Renal pelvis (tissue), 12 donors: ENCODE data around the gene SUPT4H1. TPM values are rescaled to one million over a fixed set of nuclear protein-coding genes. Genes with fewer than 3 reads are reported as not detected.
"Not testable (repeated sequence)": the region's sequence is repeated elsewhere in the genome, so short reads cannot be mapped to it uniquely, and the experiment has no call there.

Experiments used
- DNase-seq: peaks from one replicate; pipeline ENCODE4 v3.0.0-alpha.2; 2013
- long read RNA-seq, 16 experiments: transcript quantifications; one replicate each; lab custom pipeline, GENCODE V29; 2026
- polyA plus RNA-seq, 3 donors: library from polyadenylated mRNA; unstranded; fragments of 120-200 nt; gene quantifications; one replicate each; pipeline ENCODE4 v1.2.1, GENCODE V29; 2013; ENCODE audit not compliant: insufficient read length in 3 of 3

Gene SUPT4H1
- polyA plus RNA-seq = 100 to 1,000 TPM; 120 to 137 (median 126) TPM
- long read RNA-seq, donor 1, transcript SUPT4H1-202 (5 exons, 1,643 nt) = minor isoform, 15 of 88 reads
- long read RNA-seq, donor 1, transcript SUPT4H1-201 (5 exons, 1,489 nt) = major isoform, 67 of 88 reads
- long read RNA-seq, donor 1, partial matches to known transcripts = 0 of 88 reads
- long read RNA-seq, donor 1, other reads (novel, unspliced or antisense) = 0 of 88 reads
- long read RNA-seq, donor 2, transcript SUPT4H1-202 (5 exons, 1,643 nt) = minor isoform, 13 of 91 reads
- long read RNA-seq, donor 2, transcript SUPT4H1-201 (5 exons, 1,489 nt) = major isoform, 72 of 91 reads
- long read RNA-seq, donor 2, partial matches to known transcripts = 0 of 91 reads
- long read RNA-seq, donor 2, other reads (novel, unspliced or antisense) = 0 of 91 reads
- long read RNA-seq, donor 3, transcript SUPT4H1-201 (5 exons, 1,489 nt) = major isoform, 64 of 77 reads
- long read RNA-seq, donor 3, transcript SUPT4H1-202 (5 exons, 1,643 nt) = minor isoform, 9 of 77 reads
- long read RNA-seq, donor 3, partial matches to known transcripts = 0 of 77 reads
- long read RNA-seq, donor 3, other reads (novel, unspliced or antisense) = 0 of 77 reads
- long read RNA-seq, donor 4, transcript SUPT4H1-202 (5 exons, 1,643 nt) = minor isoform, 12 of 105 reads
- long read RNA-seq, donor 4, transcript SUPT4H1-201 (5 exons, 1,489 nt) = major isoform, 85 of 105 reads
- long read RNA-seq, donor 4, partial matches to known transcripts = 0 of 105 reads
- long read RNA-seq, donor 4, other reads (novel, unspliced or antisense) = 0 of 105 reads
- long read RNA-seq, donor 5, transcript SUPT4H1-201 (5 exons, 1,489 nt) = major isoform, 47 of 61 reads
- long read RNA-seq, donor 5, transcript SUPT4H1-202 (5 exons, 1,643 nt) = minor isoform, 8 of 61 reads
- long read RNA-seq, donor 5, partial matches to known transcripts = 0 of 61 reads
- long read RNA-seq, donor 5, other reads (novel, unspliced or antisense) = 0 of 61 reads
- long read RNA-seq, donor 6, transcript SUPT4H1-201 (5 exons, 1,489 nt) = major isoform, 57 of 68 reads
- long read RNA-seq, donor 6, transcript SUPT4H1-202 (5 exons, 1,643 nt) = minor isoform, 9 of 68 reads
- long read RNA-seq, donor 6, partial matches to known transcripts = 0 of 68 reads
- long read RNA-seq, donor 6, other reads (novel, unspliced or antisense) = 0 of 68 reads
- long read RNA-seq, donor 7, transcript SUPT4H1-202 (5 exons, 1,643 nt) = minor isoform, 11 of 82 reads
- long read RNA-seq, donor 7, transcript SUPT4H1-201 (5 exons, 1,489 nt) = major isoform, 64 of 82 reads
- long read RNA-seq, donor 7, partial matches to known transcripts = 0 of 82 reads
- long read RNA-seq, donor 7, other reads (novel, unspliced or antisense) = 0 of 82 reads
- long read RNA-seq, donor 8, transcript SUPT4H1-201 (5 exons, 1,489 nt) = major isoform, 31 of 42 reads
- long read RNA-seq, donor 8, partial matches to known transcripts = 7 of 42 reads
- long read RNA-seq, donor 8, other reads (novel, unspliced or antisense) = 0 of 42 reads
- long read RNA-seq, donor 9, transcript SUPT4H1-202 (5 exons, 1,643 nt) = minor isoform, 15 of 138 reads
- long read RNA-seq, donor 9, transcript SUPT4H1-201 (5 exons, 1,489 nt) = major isoform, 112 of 138 reads
- long read RNA-seq, donor 9, transcript SUPT4H1-207 (4 exons, 668 nt) = minor isoform, 5 of 138 reads
- long read RNA-seq, donor 9, partial matches to known transcripts = 0 of 138 reads
- long read RNA-seq, donor 9, other reads (novel, unspliced or antisense) = 0 of 138 reads
- long read RNA-seq, donor 10, transcript SUPT4H1-201 (5 exons, 1,489 nt) = major isoform, 53 of 71 reads
- long read RNA-seq, donor 10, transcript SUPT4H1-202 (5 exons, 1,643 nt) = minor isoform, 13 of 71 reads
- long read RNA-seq, donor 10, partial matches to known transcripts = 0 of 71 reads
- long read RNA-seq, donor 10, other reads (novel, unspliced or antisense) = 0 of 71 reads
- long read RNA-seq, donor 11, transcript SUPT4H1-201 (5 exons, 1,489 nt) = major isoform, 46 of 55 reads
- long read RNA-seq, donor 11, transcript SUPT4H1-202 (5 exons, 1,643 nt) = minor isoform, 8 of 55 reads
- long read RNA-seq, donor 11, partial matches to known transcripts = 0 of 55 reads
- long read RNA-seq, donor 11, other reads (novel, unspliced or antisense) = 0 of 55 reads
- long read RNA-seq, donor 12, transcript SUPT4H1-202 (5 exons, 1,643 nt) = minor isoform, 16 of 124 reads
- long read RNA-seq, donor 12, transcript SUPT4H1-201 (5 exons, 1,489 nt) = major isoform, 102 of 124 reads
- long read RNA-seq, donor 12, partial matches to known transcripts = 0 of 124 reads
- long read RNA-seq, donor 12, other reads (novel, unspliced or antisense) = 0 of 124 reads
- long read RNA-seq, donor 13, transcript SUPT4H1-202 (5 exons, 1,643 nt) = minor isoform, 8 of 48 reads
- long read RNA-seq, donor 13, transcript SUPT4H1-201 (5 exons, 1,489 nt) = major isoform, 37 of 48 reads
- long read RNA-seq, donor 13, partial matches to known transcripts = 0 of 48 reads
- long read RNA-seq, donor 13, other reads (novel, unspliced or antisense) = 0 of 48 reads
- long read RNA-seq, donor 14 = 0 reads
- long read RNA-seq, donor 15 = 0 reads
- long read RNA-seq, donor 16, transcript SUPT4H1-206 (3 exons, 539 nt) = minor isoform, 5 of 98 reads
- long read RNA-seq, donor 16, transcript SUPT4H1-201 (5 exons, 1,489 nt) = major isoform, 73 of 98 reads
- long read RNA-seq, donor 16, transcript SUPT4H1-202 (5 exons, 1,643 nt) = minor isoform, 15 of 98 reads
- long read RNA-seq, donor 16, partial matches to known transcripts = 0 of 98 reads
- long read RNA-seq, donor 16, other reads (novel, unspliced or antisense) = 0 of 98 reads

DNA sequence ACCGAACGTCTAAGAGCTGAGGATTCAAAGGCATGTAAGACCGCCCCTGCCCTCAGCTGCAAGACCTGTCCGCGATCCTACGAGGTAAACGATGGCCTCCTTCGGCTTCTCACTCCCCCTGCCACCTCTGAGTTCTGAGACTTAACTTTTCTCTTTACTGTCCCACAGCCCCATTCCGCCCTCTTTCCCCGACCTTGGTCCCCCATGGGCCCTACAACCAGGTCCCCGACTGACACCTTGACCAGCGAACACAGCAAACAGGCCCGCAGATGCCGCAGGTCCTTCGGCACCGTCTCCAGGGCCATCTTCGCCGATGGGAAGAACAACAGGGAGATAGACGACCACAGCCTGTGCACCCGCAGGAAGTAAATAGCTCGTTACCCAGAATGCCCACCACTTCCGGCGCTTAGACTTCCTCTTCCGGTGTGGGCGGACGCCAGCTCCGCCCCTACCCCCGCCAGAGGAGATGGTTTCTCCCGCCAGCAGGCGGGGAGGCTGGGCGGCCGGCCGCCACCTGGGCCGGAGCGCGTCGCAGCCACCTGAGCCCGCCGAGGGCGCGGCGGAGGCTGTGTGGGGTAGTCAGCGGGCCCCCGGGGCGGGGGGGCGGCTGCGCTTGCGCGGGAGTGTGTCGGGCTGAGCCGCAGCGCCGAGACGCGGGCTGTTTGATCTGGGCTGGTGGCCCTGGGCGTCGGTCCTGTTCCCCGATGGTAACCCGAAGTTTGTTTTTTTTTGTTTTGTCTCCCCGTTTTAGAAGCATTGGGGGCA is at the start of gene SUPT4H1:
SUPT4H1 (minus strand) TSS at position 371 of the 765 bp plus-strand sequence; CDS start at position 305, 66 bp downstream.
- DNase-seq = peak; percentile 95

DNA sequence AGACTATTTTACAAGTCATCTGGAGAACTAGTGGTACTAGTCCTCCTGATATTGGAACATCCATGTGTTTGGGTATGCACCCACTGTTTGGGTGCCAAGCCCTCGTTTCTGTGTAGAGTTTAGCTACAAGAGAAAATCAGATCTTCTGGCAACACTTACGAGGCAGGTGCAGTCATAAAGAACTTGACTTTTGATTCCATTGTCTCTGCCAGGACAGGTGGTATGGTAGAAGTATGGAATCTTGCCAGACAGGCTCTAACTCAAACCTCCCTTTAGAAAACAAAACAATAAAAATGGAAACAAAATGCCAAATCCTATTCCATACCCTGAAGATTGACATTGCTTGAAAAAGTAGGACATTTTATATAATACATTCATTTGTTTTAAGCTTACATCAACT is 49.3 kb upstream of the SUPT4H1 start:
- no peak for DNase-seq

DNA sequence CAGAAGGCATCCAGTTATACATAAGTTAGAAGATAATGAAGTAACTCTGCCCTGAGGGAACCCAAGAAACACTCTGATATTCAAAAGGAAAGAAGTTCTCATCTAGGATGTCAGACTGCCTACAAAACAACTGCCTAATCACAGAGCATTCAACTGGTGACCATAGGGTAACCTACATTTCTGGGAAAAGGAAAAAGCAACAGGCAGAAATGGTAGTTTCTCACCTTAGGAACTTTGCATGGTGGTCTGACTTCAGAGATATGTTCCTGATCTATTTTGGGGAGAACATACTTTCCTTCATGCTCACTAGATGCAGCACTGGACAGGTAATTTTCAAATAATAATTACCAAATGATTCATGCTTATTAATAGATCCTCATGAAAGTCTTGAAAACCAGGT is 48.8 kb upstream of the SUPT4H1 start:
- DNase-seq = no peak

DNA sequence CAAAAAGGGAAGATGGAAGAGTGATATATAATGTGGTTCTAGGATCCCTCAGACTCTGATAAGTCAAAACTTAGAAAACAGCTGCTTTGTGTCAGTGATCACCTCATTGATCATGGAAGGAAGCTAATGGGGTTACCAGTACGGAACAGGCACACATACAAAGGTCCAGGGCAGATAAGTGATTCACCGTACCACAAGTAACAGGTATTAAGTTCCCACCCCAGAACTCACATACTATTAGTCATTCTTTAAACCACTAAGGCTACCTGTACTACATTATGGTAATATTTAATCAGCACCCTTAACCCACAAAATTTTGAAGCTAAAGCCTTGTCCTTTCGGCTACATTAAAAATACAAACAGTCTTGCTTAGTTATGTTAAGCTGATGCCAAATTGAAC is 48.0 kb upstream of the SUPT4H1 start:
- no peak for DNase-seq

DNA sequence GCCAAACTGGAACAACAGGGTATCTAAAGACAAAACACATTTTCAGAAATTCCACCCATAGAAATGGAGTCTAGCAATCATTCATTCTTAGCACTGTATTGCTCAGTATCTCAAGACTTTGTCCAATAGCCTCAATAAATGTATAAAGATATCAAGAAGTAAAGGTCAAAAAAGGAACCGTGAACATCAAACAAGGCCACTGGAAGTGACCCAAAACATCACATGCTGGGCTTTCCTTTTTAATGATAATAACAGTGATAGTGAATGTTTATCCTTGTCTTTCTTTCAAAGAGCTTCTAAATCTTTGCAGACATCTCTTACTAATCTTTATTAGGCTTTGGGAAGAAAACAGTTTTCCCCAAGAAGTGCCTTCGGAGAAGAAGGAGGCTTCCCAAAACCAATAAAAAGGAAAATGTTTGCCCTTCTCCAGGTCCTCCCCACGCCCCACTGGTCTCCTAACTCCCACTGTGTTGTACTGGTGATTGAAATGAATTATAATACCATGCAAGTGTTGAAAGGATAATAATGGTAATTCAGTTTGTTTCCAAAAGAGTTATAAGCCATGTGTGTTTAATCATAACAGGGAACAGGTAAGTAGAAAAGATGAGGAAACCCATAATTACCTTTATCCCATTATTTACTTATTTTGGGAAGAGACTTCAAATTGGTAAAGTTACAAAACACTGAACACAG is 46.7 kb upstream of the SUPT4H1 start:
- DNase-seq = no peak

DNA sequence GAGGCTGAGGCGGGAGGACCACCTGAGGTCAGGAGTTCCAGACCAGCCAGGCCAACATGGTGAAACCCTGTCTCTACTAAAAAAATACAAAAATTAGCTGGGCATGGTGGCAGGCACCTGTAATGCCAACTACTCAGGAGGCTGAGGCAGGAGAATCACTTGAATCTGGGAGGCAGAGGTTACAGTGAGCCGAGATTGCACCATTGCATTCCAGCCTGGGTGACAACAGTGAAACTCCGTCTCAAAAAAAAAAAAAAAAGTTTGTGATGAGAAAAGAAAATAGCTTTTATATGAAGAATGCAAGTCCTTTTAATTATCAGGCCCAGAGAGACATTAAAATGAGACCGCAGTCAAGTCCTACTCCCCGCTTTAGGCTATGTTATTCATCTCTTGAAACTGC is 45.4 kb upstream of the SUPT4H1 start:
- not testable (repeated sequence) for DNase-seq

DNA sequence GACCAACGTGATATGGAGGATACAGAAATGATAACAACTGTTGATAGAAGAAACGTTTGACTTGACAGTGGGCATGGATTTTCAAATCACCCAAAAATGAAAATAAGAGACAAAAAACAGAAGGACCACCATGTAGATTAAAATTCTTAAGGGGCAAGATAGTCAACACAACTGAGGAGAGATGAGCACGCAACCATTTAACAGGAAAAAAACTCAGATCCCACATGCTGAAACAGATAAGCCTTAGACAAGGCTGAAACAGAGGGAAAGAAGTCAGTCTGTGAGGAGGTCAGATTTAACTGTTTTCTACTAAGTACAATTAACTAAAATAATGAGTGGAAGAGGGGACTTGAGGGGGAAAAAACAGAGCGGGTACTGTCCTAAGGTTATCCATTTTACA is 44.2 kb upstream of the SUPT4H1 start:
- no peak for DNase-seq

DNA sequence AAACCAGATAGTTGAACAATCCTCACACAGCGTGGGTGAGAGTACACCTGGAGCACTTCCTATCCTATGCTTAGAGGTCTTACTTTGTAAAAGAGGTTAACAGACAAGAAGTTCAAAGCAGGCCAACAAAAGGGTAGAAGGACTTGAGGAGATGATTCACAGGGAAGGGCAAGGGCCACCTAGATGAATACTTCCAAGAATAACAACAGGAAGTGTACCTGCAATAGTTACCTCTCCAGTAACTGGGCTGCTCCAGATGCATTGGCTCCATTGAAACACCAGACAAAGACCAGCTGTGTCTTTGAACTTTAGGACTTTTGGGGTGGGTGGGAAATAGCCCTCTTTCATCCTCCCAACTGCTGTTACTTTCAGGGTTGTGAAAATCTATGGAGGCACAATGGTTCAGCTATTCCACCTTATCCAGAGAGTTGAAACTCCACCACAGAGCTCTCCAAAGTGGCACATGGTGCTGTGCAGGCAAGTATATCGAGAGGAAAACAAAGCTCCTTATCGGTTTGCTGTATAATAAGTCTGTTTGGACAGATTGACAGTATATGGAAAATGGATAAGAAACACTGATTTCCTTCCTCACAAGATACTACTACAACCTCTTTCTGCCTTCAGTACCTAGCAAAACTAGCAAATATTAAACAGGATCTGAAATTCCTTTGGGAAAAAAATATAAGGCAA is 42.7 kb upstream of the SUPT4H1 start:
- DNase-seq = no peak

DNA sequence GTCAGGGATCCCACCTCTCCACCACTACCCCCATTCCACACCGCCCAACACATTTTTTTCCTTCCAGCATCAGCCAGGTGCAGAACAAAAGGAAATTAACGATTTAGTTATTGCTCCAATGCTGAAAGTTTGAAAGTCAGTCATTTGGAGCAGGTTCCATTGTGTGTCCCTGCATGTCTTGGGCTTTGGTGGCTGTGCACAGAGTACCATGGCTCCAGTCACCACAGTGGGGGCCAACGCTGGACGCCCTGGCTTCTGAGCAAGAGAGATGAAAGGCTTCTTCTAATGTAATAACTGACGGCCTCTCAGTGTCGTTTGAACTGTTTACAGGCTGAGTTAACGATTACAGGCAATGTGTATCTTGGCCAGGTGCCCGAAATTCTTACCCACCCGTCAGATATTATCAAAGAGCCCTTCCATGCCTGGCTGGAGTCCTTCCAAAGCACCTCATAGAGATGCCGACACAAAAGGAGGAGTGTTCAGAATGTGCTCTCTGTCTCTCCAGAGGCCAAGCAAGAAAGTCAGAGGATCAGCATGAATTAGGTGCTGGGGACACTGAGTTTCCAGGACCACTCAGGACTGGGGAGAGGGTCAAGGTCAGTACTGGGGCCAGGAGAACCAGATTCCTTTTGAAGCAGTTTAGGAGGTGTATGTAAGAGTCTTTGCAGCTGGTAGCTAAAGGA is 39.4 kb upstream of the SUPT4H1 start:
- DNase-seq = peak; percentile 91

DNA sequence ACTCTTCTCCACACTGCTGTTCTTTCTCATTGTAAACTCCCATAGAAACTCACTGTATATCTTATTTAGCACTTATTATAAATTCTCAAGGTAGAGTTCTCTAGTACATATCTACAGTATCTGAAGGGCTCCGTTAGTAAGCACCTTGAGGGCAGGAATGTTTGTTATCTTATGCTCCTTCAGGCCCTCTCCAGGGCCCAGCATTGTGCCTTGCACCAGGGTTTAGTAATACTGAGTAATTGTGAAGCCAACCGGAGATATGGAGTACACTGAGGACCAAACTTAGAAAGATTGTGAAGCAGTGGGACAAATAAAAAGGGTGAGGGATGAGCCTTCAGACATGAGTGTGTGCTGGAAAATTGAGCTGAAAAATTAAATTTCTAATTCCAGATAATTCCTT is 38.9 kb upstream of the SUPT4H1 start:
- no peak for DNase-seq

DNA sequence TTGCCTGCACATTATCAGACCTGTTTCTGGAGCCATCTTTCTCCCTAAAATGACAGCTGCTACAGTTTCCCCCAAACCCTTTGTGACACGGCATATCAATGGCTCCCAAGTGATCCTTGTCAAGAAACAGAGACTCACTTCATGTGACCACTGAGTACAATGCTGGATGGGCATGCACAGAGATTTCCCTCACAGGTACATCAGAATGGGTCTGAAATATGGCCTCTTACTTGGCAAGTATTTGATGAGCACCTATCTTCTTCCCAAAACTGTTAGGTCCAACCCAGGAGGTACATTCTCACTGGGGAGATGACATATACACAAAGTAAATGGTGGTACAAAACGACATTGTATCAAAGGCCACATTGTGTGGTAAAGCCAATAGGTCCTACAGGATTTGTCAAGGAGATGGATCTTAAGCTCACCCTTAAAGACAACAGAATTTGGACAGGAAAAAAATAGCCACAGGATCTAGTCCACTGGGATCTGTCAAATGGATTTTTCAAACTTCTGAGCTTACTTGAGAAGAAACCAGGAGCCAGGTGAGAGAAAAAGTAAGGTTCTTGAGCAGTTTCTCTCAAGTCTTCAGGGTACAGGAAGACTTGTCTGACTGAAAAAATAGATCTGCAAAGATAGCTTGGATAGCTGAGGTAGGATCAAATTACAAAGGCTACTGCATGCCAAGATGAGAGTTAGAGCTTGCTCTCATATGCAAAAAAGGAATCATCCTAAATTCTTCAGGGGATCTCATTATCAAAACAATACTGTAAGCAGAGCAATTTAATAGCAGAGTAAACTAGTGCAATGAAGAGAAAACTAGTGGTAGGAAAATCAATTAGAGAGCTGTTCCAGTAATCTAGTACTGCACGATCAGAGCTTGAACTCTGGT is 36.5 kb upstream of the SUPT4H1 start:
- no peak for DNase-seq

DNA sequence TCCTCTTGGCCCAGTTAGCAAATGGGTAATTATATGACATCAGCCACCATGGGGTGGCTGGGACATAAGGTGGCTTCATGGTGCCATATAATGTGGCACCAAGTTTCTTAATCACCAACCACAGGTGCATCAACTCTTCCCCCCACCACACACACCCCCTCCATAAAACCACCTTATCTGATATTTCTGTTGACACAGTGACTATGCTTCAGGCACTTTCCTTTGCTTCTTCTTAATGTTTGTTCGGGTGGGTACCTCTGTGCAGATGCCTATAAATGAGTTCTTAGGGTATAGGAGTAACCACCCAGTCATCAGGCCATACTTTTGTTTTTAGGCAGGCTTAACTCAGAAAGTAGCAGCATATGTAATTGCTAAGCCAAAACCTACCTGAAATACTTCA is 35.8 kb upstream of the SUPT4H1 start:
- no peak for DNase-seq

DNA sequence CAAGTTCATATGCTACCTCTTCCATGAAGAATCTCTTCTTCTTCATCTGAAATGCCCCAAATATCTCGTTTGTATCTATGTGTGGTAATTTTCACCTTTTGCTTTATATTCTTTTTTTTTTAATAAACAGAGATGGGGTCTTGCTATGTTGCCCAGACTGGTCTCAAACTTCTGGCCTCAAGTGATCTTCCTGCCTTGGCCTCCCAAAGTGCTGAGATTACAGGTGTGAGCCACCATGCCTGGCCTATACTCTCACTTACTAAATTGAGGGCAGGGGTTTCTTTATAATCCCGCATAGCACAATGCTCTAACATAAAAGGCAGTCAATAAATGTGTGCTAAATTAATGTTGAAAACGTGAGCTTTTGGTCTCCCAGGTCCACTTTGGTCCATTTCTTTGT is 34.7 kb upstream of the SUPT4H1 start:
- no peak for DNase-seq

DNA sequence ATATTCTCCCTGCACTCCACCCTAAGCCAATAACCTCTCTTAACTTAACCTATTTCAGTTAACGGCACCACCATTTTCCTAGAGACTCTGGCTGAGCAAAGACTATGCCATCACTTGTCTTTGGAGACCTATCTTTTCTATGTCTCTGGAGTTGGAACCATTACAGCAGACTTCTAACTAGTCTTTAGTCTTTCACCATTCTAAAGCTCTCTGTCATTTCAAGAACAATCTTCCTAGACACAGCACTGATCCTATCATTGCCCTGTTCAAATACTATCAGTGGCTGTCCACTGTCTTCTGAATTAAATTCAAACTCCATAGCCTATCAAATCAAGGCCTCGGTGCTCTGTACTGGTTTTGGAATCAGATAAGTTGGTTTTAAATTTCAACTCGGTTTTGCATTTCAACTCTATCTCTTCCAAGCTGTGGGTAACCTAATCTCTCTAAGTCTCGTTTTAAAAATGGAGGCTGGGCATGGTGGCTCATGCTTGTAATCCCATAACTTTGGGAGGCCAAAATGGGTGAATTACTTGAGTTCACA is 33.4 kb upstream of the SUPT4H1 start:
- DNase-seq = no peak

DNA sequence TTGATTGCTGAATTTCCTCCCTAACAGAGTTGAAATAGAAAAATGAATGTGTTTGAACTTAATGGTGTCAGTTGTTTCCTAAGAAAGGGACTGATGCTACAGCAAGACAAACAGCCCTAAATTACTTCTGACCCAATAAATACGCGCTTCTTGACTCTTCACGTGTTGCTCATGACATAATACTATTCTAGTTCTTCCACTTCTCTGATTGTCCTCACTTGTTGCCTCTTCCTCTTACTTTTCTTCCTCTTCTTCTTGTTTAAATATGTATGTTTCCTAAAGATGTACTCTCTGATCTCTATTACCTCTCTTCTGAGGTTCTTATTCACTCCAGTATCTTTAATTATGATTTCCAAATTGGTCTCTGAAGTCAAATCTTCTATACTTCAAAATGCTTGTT is 32.9 kb upstream of the SUPT4H1 start:
- no peak for DNase-seq
